Prostate gland (tissue), 2 donors: ENCODE measurements around the gene WFS1.

ENCODE experiments used
- POLR2A ChIP-seq: fragments of 450-650 bp; IDR thresholded peaks from one replicate; pipeline ENCODE4 v1.6.1; 2016; ENCODE audit warnings: antibody characterized with exemption, mild to moderate bottlenecking
- POLR2AphosphoS5 ChIP-seq: sonication (generic); formaldehyde crosslinking; IDR thresholded peaks from one replicate; pipeline ENCODE4 v1.6.1; 2017; ENCODE audit warnings: antibody characterized with exemption
- TF ChIP-seq, protein P1 (sequence below), 4 experiments: fragments of 200-600 bp in 2 of 4; fragments of 450-650 bp in 2 of 4; sonication (generic) in 2 of 4; IDR thresholded peaks; 1 replicate in 3 of 4; 2 replicates in 1 of 4; pipeline ENCODE4 v1.5.1; 2016 to 2019; ENCODE audit warnings: antibody characterized with exemption in 4 of 4, mild to moderate bottlenecking in 2 of 4, moderate library complexity in 2 of 4

DNA sequence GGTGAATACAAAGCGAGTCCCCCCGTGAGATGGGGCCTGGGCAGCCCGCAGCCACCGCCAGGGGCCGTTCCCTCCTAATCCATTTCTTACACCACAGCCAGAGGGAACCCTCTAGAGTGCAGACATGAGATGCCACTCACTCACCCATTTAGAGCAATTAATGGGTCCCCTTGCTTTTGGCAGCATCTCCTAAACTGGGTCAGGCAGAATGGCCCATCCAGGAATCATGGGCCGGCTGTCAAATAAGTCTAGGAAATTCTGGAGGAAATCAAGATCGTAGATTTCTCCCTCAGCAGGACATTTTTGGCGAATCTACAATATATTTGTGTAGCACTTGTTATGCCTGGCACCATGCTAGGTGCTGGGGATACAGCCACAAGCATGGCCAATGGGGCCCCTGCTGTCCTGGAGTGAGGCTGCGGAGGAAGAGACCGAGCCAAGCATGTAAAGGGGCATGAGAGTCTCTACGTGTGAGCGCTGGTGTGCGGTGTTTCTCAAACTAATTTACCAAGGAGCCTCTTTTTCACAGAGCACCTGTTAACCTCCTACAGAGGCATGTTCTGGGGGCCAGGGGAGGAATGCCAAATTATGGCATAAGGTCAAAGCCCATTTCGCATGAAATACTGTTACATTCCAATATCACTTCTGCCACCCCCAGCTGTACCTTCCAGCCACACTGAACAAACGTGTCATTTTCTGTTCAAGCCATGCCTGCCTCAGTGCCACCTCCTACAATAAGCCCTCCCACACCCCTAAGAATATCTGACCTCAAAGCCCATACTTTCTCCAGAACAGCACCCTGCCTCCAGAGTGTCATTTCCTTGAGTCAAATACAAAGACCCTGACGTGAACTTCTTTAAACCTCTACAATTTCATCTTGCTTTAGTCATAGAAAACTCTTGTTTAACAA, 41.2 kb upstream of the WFS1 start:
- TF ChIP-seq POLR2AphosphoS5 (no peak), POLR2A (no peak)
- TF ChIP-seq, protein P1, sequence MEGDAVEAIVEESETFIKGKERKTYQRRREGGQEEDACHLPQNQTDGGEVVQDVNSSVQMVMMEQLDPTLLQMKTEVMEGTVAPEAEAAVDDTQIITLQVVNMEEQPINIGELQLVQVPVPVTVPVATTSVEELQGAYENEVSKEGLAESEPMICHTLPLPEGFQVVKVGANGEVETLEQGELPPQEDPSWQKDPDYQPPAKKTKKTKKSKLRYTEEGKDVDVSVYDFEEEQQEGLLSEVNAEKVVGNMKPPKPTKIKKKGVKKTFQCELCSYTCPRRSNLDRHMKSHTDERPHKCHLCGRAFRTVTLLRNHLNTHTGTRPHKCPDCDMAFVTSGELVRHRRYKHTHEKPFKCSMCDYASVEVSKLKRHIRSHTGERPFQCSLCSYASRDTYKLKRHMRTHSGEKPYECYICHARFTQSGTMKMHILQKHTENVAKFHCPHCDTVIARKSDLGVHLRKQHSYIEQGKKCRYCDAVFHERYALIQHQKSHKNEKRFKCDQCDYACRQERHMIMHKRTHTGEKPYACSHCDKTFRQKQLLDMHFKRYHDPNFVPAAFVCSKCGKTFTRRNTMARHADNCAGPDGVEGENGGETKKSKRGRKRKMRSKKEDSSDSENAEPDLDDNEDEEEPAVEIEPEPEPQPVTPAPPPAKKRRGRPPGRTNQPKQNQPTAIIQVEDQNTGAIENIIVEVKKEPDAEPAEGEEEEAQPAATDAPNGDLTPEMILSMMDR (IDR thresholded peaks at IDR 0.05): no peak
